HCT116 (cell line): Measurements from ENCODE around the gene RNASET2. TPM values are rescaled to one million over a fixed set of nuclear protein-coding genes. Genes with fewer than 3 reads are reported as not detected.

Experiments
- ATAC-seq: fragments of 200-7000 bp; cut with Tn5 transposase; 2 replicates; pipeline ENCODE4 v1.9.1; 2020; ENCODE audit warnings: mild to moderate bottlenecking, moderate library complexity
- BruUV-seq: library from RNA; stranded (reverse); fragments of 400-500 nt; replicated peaks from 2 replicates; lab custom pipeline; 2021; lab: Mats Ljungman, UMichigan
- CTCF ChIA-PET: fragments of 300-600 bp; sonication (Branson Sonifier 250); formaldehyde crosslinking; loops from one replicate; lab custom pipeline; 2021; ENCODE audit warnings: antibody characterized with exemption; lab: Charles Lee
- POLR2A ChIA-PET: fragments of 300-600, 350-600 bp; sonication (Branson Sonifier 250); formaldehyde crosslinking; loops from one replicate; lab custom pipeline; 2021; ENCODE audit warnings: antibody characterized with exemption; lab: Charles Lee
- RAD21 ChIA-PET, 2 experiments: fragments of 300-600 bp; sonication (Branson Sonifier 250); formaldehyde crosslinking; loops; one replicate each; lab custom pipeline; 2023; ENCODE audit warnings: low total read pairs in 2 of 2; ENCODE audit not compliant: uncharacterized antibody in 2 of 2, unreplicated experiment in 2 of 2, low non-redundant PET in 1 of 2; lab: Charles Lee
- DNase-seq: peaks from one replicate; pipeline ENCODE4 v3.0.0-alpha.2; 2010; ENCODE audit warnings: low read depth, low spot score
- H2AFZ ChIP-seq: fragments of 200-600 bp; shearing (Covaris generic), sonication (generic); 2 replicates; pipeline ENCODE4 v1.6.1; 2017; ENCODE audit warnings: low read depth, mixed run types, mixed read lengths, antibody characterized with exemption, low read length; ENCODE audit not compliant: poor library complexity, severe bottlenecking
- H3K27ac ChIP-seq: 2 replicates; pipeline ENCODE4 v1.5.1; 2012; ENCODE audit warnings: low read depth, low read length
- H3K27me3 ChIP-seq: fragments of 200-600 bp; sonication (generic); 2 replicates; pipeline ENCODE4 v1.6.1; 2016; ENCODE audit warnings: mixed run types, low read length, mixed read lengths; ENCODE audit not compliant: insufficient read depth
- H3K36me3 ChIP-seq, 2 experiments: fragments of 200-500 bp in 1 of 2; fragments of 200-600 bp in 1 of 2; sonication (Bioruptor generic) in 1 of 2; sonication (generic) in 1 of 2; 2 replicates each; pipeline versions ENCODE4 v1.5.1 to v1.6.1; 2014 to 2016; ENCODE audit warnings: low read length in 2 of 2, inconsistent platforms in 1 of 2, mixed read lengths in 1 of 2, mixed run types in 1 of 2; ENCODE audit not compliant: insufficient read depth in 2 of 2, control insufficient read depth in 1 of 2
- H3K4me1 ChIP-seq, 2 experiments: fragments of 200-600 bp in 1 of 2; sonication (generic) in 1 of 2; 2 replicates each; pipeline versions ENCODE4 v1.5.1 to v1.6.1; 2012 to 2017; ENCODE audit warnings: low read length in 2 of 2, inconsistent platforms in 1 of 2, mild to moderate bottlenecking in 1 of 2, mixed read lengths in 1 of 2, mixed run types in 1 of 2, moderate library complexity in 1 of 2; ENCODE audit not compliant: insufficient read depth in 2 of 2, control insufficient read depth in 1 of 2
- H3K4me2 ChIP-seq: fragments of 200-600 bp; sonication (generic); 2 replicates; pipeline ENCODE4 v1.6.1; 2017; ENCODE audit warnings: mixed run types, low read length, mixed read lengths
- H3K4me3 ChIP-seq, 2 experiments: fragments of 200-600 bp in 1 of 2; sonication (generic) in 1 of 2; replicated peaks in 1 of 2; 2 replicates each; pipeline ENCODE4 v1.5.1; 2011 to 2016; ENCODE audit warnings: low read length in 2 of 2, control low read depth in 1 of 2, low read depth in 1 of 2, mild to moderate bottlenecking in 1 of 2, mixed read lengths in 1 of 2, mixed run types in 1 of 2
- H3K79me2 ChIP-seq: fragments of 200-600 bp; sonication (generic); 2 replicates; pipeline ENCODE4 v1.6.1; 2017; ENCODE audit warnings: mild to moderate bottlenecking, mixed run types, low read length, moderate library complexity, mixed read lengths; ENCODE audit not compliant: insufficient read depth
- H3K9ac ChIP-seq: fragments of 200-600 bp; sonication (generic); 2 replicates; pipeline ENCODE4 v1.6.1; 2016; ENCODE audit warnings: low read length, mixed read lengths
- H3K9me2 ChIP-seq: fragments of 200-600 bp; sonication (generic), shearing (Covaris generic); 2 replicates; pipeline ENCODE4 v1.6.1; 2017; ENCODE audit warnings: mixed run types, mild to moderate bottlenecking, moderate library complexity; ENCODE audit not compliant: insufficient read depth
- H3K9me3 ChIP-seq, 2 experiments: fragments of 200-500 bp in 1 of 2; fragments of 200-600 bp in 1 of 2; sonication (Bioruptor generic) in 1 of 2; sonication (generic) in 1 of 2; 2 replicates each; pipeline ENCODE4 v1.6.1; 2014 to 2017; ENCODE audit warnings: low read length in 2 of 2, mixed read lengths in 2 of 2, inconsistent platforms in 1 of 2, low read depth in 1 of 2, mild to moderate bottlenecking in 1 of 2, mixed run types in 1 of 2, moderate library complexity in 1 of 2; ENCODE audit not compliant: control insufficient read depth in 1 of 2, insufficient read depth in 1 of 2
- H4K20me1 ChIP-seq: fragments of 200-600 bp; sonication (generic), shearing (Covaris generic); 2 replicates; pipeline ENCODE4 v1.6.1; 2017; ENCODE audit warnings: mixed run types, mild to moderate bottlenecking, moderate library complexity; ENCODE audit not compliant: insufficient read depth
- CBX3 ChIP-seq: IDR thresholded peaks from 2 replicates; pipeline ENCODE4 v1.6.1; 2012; ENCODE audit warnings: low read depth
- CTCF ChIP-seq, 3 experiments: fragments of 200-600 bp in 1 of 3; sonication (generic) in 1 of 3; IDR thresholded peaks in 2 of 3; conservative IDR thresholded peaks in 1 of 3; 2 replicates each; pipeline ENCODE4 v1.5.1; 2012 to 2017; ENCODE audit warnings: low read depth in 2 of 3, low read length in 2 of 3, antibody characterized with exemption in 1 of 3, borderline replicate concordance in 1 of 3, control low read depth in 1 of 3, mild to moderate bottlenecking in 1 of 3, mixed read lengths in 1 of 3, mixed run types in 1 of 3, moderate library complexity in 1 of 3; ENCODE audit not compliant: insufficient read depth in 1 of 3
- EGR1 ChIP-seq: IDR thresholded peaks from 2 replicates; pipeline ENCODE4 v1.6.1; 2012; ENCODE audit warnings: low read depth
- ELF1 ChIP-seq: IDR thresholded peaks from 2 replicates; pipeline ENCODE4 v1.6.1; 2012; ENCODE audit warnings: low read depth, borderline replicate concordance
- EZH2phosphoT487 ChIP-seq: fragments of 200-600 bp; IDR thresholded peaks from 2 replicates; pipeline ENCODE4 v1.6.1; 2018; ENCODE audit warnings: antibody characterized with exemption, borderline replicate concordance
- JUND ChIP-seq: IDR thresholded peaks from 2 replicates; pipeline ENCODE4 v1.6.1; 2012
- POLR2A ChIP-seq: IDR thresholded peaks from 2 replicates; pipeline ENCODE4 v1.7.0; 2011; ENCODE audit warnings: borderline replicate concordance; ENCODE audit not compliant: insufficient read depth, insufficient read length; ENCODE audit errors: extremely low read depth
- RAD21 ChIP-seq: IDR thresholded peaks from 2 replicates; pipeline ENCODE4 v1.6.1; 2012; ENCODE audit warnings: low read depth, mild to moderate bottlenecking
- REST ChIP-seq: IDR thresholded peaks from 2 replicates; pipeline ENCODE4 v1.6.1; 2012; ENCODE audit warnings: low read depth
- SIN3A ChIP-seq: IDR thresholded peaks from 2 replicates; pipeline ENCODE4 v1.6.1; 2012; ENCODE audit warnings: low read depth
- SRF ChIP-seq: IDR thresholded peaks from 2 replicates; pipeline ENCODE4 v1.6.1; 2012; ENCODE audit warnings: low read depth
- TCF7L2 ChIP-seq: IDR thresholded peaks from 2 replicates; pipeline ENCODE4 v1.7.0; 2011; ENCODE audit warnings: borderline replicate concordance, inconsistent platforms; ENCODE audit not compliant: insufficient read depth, insufficient read length; ENCODE audit errors: extremely low read depth
- ZBTB33 ChIP-seq: IDR thresholded peaks from 2 replicates; pipeline ENCODE4 v1.6.1; 2011; ENCODE audit warnings: mild to moderate bottlenecking, low read length, moderate library complexity; ENCODE audit not compliant: insufficient replicate concordance; ENCODE audit errors: extremely low read depth
- ZFX ChIP-seq: fragments of 450-650 bp; IDR thresholded peaks from 2 replicates; pipeline ENCODE4 v1.6.1; 2017
- ZNF274 ChIP-seq: fragments of 200-500 bp; sonication (Bioruptor generic); IDR thresholded peaks from 2 replicates; pipeline ENCODE4 v1.6.1; 2014; ENCODE audit warnings: mild to moderate bottlenecking, low read depth, low read length, inconsistent platforms
- intact Hi-C: fragments of 100-400 bp; cut with micrococcal nuclease; formaldehyde crosslinking; loops from 2 replicates; pipeline ENCODE4 v1.10.0; 2022
- total RNA-seq: library from RNA; stranded (reverse); gene quantifications from one replicate; pipeline ENCODE4 v1.2.1, GENCODE V29; 2021; ENCODE audit not compliant: unreplicated experiment
- TF ChIP-seq, protein P1 (sequence below): IDR thresholded peaks from 2 replicates; pipeline ENCODE4 v1.6.1; 2012

The RNASET2 gene
- total RNA-seq, 1 experiment from 2014 or later, result 32.8 TPM

DNA sequence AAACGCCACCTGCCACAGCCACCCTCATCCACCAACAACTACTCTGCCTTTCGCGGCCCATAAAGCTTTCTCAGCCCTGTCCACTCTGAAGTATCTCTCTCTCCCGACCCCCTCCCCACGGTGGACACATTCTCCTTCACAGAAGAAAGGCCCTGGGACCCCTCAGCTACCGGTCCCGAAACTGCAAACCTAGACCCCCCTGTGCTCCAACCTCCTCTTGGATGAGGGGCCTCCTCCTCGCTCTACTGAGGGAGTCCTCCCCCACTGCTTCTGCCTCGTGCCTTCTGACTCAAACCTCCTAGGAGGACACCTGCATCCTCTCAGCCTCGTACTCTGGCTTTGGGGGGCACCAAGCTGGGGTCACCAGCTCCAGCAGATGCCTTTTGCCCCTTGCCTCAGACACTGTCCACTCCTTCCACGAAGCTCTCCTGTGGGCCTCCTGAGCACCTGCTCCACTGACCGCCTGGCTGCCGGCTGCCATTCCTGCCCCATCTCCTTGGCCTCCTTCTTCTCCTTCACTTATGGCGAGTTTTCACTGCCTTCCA, 24.9 kb downstream of the RNASET2 start:
- Histone ChIP-seq H3K9ac (no peak overlapping the region), H3K4me2 (no peak overlapping the region), H3K79me2 (no peaks in the 10 kb centered on the region), H4K20me1 (no peaks in the 10 kb centered on the region), H3K4me1 (no peaks in the 10 kb centered on the region)
- DNase-seq, result no peak
- no TSS peak for BruUV-seq
- TF ChIP-seq RAD21 (no peak), ZFX (no peak), CBX3 (no peak), SIN3A (no peak), EZH2phosphoT487 (no peak), CTCF (IDR thresholded peaks at IDR 0.05 in 2 of 3, conservative IDR thresholded peaks at IDR 0.05 in 1 of 3; ENCODE audit: borderline replicate concordance in 1 of 3, insufficient read depth in 1 of 3, low read depth in 2 of 3, low read length in 2 of 3) (no peak), TCF7L2 (no peak), JUND (no peak), ELF1 (no peak), ZNF274 (no peak), REST (no peak), ZBTB33 (no peak), SRF (no peak), POLR2A (no peak), EGR1 (no peak)
- TF ChIP-seq, protein P1, sequence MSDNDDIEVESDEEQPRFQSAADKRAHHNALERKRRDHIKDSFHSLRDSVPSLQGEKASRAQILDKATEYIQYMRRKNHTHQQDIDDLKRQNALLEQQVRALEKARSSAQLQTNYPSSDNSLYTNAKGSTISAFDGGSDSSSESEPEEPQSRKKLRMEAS, result no peak
- TF ChIP-seq, all 23 proteins: peak for 0
- no peak overlapping the region for H2AFZ ChIP-seq
- no peaks in the 10 kb centered on the region for H3K27me3 ChIP-seq
- ChIA-PET RAD21 (no interaction called here), CTCF (no interaction called here), POLR2A (no interaction called here)
- ATAC-seq, result no peak
- H3K4me3 ChIP-seq, result no peak overlapping the region
- H3K27ac ChIP-seq, result no peak overlapping the region
- no peaks in the 10 kb centered on the region for H3K36me3 ChIP-seq
- no peaks in the 10 kb centered on the region for H3K9me2 ChIP-seq
- intact Hi-C loops, result no loop called here
- no peaks in the 10 kb centered on the region for H3K9me3 ChIP-seq
